Peyer's patch (tissue), 4 donors: Measurements from ENCODE around the gene TRHDE.

Experiments
- CTCF ChIP-seq, 6 experiments: fragments of 450-650 bp in 4 of 6; fragments of 200-600 bp in 2 of 6; sonication (generic) in 1 of 6; IDR thresholded peaks; one replicate each; pipeline ENCODE4 v1.5.1; 2017 to 2019; ENCODE audit warnings: antibody characterized with exemption in 6 of 6, mild to moderate bottlenecking in 3 of 6, moderate library complexity in 1 of 6
- POLR2A ChIP-seq, 2 donors: fragments of 450-650 bp; IDR thresholded peaks; one replicate each; pipeline ENCODE4 v1.5.1; 2017; ENCODE audit warnings: antibody characterized with exemption in 2 of 2, mild to moderate bottlenecking in 2 of 2, moderate library complexity in 2 of 2

GRCh38 chr12:72276181-72276805 is 4.1 kb downstream of the TRHDE start:
- no peak for TF ChIP-seq CTCF (IDR thresholded peaks at IDR 0.05)
- no peak for TF ChIP-seq POLR2A (IDR thresholded peaks at IDR 0.05)
